Muscle of arm (tissue), 12 donors: ENCODE results near the gene PPDPF. TPM values are rescaled to one million over a fixed set of nuclear protein-coding genes. Genes with fewer than 3 reads are reported as not detected.
"Not testable (repeated sequence)": the region's sequence is repeated elsewhere in the genome, so short reads cannot be mapped to it uniquely, and the experiment has no call there.

Experiments used
- DNase-seq: peaks from one replicate; pipeline ENCODE4 v3.0.0-alpha.2; 2013
- polyA plus RNA-seq, 12 donors: library from polyadenylated mRNA; unstranded; fragments of 120-200 nt; gene quantifications; one replicate each; pipeline ENCODE4 v1.2.1, GENCODE V29; 2013; ENCODE audit not compliant: insufficient read length in 12 of 12

Gene PPDPF
- polyA plus RNA-seq, 12 donors, result 125 to 1,559 (median 193) TPM

DNA sequence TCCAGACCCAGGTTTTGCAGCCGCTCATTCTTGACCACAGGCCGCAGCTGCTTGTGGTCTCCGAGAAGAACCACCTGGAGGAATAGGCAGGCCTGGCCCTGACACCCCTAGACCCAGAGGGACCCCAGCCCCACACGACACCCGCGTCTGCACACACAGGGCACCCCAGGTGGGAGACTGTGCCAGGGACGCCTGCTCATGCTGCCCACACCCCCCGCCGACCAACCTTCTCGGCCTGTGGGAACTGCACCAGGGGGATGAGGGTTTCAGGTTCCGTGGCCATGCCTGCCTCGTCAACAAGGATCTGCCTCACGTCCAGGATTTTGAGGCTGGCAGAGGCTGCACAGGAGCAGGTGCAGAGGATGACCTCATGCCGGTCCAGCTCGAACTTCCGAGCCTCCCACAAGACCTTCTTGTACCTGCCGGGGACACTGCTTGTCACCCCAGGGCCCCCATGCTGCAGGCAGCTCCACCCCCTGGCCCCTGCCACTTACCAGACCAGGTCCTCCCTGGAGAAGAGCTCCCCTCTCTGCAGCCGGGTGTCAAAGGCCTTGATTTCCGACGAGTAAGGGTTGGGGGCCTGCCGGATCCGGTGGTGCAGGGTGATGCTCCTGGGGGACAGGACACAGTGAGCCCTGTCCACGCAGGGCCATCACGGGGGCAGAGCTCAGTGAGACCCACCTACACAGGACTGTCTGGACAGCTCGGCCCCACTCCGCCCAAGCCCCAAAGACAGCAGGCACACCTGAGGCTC is 40.5 kb downstream of the PPDPF start:
- no peak for DNase-seq

DNA sequence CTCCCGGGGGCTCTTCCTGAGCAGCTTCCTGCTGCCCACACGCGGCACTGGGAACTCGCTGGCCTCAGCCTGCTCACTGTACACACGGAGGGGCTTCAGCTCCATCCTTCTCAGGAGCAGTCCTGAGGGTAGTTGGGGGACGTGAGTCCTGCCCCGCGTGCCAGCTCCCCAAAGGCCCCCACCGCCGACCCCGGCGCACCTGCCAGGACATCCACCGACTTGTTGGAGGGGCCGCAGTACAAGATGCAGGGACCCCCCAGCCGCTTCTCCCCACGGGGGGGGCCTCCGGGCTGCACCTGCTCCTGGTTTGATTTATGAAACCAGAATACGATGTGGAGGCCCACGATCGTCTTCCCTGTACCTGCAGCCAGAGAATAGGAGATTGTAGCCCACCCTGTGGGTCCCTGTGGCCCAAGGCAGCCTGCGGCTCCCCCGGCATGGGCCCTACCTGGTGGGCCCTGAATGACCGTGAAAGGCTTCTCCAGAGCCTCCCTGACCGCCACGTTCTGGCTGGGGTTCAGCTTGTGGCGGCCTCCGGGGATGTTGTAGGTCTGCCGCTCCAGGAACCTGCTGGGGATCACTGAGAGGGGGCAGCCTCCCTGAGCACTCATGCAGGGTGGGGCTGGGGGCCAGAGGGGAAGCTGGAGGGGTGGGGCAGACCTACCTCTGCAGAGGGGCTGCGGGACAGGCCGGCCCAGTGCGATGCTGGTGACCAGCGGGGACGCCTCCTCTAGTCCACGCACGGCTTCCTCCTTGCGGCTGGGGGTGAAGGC is 41.2 kb downstream of the PPDPF start:
- no peak for DNase-seq

DNA sequence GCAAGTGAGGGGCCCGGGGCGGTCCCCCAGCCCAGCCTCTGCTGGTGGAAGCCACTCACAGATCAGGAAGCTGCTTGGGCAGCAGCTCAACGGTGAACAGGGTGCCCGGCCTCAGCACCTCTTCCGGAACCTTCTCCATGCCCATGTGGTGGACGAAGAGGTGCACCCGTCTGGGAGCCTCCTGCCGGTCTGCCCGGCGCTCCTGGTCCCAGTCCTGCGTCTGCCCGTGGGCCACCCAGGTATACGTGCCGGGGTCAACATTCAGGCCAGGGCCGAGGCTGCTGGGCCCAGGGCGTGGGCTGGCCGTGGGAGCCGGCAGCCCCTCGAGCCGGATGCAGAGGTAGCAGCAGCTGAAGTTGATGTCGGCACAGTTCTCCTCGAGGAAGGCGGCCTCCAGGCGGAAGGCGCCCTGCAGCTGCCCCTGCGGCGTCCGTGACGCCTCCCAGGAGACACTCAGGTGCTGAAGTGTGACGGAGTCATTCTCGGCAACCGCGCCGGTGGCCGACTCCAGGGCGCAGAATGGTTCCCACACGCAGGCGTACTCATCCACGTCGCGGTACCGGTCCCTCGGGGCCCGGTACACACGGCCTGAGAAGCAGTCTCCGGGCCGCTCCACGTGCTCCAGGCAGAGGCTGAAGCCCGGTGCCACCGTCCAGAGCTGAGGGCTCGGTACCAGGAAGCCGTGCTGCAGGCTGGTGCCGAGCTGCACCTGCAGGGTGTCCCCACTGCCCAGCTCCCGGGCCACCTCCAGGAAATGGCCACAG is 42.1 kb downstream of the PPDPF start:
- no peak for DNase-seq

DNA sequence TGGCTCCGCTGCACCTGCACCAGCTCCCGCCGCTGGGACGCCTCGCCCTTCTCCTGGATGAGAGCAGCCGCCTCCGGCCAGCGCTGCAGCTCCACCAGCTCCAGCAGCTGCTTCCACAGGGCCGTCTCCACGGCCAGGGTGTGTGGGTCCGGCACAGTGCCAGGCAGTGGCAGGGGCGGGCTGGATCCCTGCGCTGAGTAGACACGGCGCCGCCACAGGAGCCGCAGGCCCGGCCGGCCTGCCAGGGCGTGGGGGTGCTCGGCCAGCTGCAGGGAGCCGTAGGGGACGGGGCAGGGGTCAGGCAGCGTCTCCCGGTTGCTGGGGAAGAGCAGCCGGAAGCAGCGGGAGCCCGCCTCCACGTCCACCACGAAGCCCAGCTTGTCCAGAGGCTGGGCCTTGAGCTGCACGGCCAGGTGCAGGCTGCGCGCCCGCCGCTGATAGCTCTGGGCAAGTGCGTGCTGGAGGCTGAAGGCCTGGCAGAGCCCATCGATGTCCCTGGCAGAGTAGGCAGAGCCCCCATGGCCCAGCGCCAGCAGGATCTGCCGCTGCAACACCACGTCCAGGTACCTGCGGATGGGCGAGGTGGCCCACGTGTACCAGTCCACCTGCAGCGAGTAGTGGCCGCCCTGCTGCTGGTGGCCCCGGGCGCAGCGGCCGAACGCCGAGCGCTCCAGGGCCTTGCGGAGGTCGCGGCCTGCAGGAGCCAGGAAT is 42.8 kb downstream of the PPDPF start:
- no peak for DNase-seq

DNA sequence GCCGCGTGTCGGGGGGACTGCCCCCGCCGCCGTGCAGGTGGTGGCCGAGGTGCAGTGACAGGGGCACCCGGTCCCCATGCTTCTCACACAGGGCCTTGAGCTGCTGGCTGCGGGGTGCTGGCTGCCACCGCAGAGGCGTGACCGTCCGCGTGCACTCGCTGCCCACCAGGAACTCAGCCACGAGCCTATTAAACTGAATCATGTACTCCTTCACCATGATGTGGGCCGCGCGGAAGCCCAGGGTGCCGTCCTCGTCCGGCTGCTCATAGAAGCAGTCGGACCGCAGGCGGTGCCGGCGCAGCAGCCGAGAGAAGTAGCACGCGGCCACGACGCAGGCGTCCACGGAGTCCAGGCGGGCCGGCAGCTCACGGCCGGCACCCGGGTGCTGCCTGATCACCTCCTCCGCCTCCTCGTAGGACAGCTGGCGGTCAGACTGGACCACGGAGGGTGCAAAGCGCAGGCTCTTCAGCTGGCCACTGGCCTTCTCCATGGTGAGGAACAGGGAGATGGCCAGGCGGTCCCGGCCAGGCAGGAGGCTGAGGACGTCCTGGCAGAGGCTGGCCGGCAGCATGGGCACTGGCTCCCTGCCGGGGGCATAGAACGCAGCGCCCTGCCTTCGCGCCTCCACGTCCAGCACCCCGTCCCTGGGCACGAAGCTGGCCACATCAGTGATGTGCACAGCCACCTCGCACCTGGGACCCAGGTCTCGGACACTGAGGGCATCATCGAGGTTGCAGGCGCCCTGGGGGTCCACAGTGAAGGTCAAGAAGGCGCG is 43.7 kb downstream of the PPDPF start:
- DNase-seq, result no peak

DNA sequence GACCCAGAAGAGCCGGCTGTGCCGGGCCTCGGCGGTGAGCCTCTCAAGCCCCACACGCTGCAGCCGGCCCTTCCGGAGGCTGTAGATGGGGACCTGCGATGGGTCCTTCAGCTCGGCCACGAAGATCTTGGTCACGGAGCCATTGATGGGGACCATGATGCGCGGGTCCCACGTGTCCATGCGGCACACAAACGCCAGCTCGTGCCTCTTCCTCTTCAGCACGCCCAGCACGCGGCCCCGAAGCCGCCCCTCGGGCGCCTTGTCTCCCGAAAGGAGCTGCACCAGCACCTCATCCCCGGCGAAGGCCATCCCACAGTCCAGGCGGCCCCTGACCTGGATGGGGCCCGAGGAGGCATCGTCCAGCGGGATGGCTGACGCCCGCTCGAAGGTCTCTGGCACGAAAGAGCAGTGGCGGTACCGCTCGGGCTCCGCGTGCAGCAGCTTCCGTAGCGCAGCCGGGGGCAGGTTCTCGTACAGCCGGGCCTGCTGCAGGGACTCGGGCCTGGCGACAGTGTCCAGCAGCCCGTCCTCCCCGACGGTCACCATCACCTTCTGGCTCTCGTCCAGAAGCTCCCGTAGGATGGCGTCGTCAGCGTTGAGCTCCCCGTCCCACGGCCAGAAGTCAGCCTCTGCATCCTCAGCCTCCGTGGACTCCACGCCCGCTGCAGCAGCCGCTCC is 44.6 kb downstream of the PPDPF start:
- DNase-seq, result no peak

DNA sequence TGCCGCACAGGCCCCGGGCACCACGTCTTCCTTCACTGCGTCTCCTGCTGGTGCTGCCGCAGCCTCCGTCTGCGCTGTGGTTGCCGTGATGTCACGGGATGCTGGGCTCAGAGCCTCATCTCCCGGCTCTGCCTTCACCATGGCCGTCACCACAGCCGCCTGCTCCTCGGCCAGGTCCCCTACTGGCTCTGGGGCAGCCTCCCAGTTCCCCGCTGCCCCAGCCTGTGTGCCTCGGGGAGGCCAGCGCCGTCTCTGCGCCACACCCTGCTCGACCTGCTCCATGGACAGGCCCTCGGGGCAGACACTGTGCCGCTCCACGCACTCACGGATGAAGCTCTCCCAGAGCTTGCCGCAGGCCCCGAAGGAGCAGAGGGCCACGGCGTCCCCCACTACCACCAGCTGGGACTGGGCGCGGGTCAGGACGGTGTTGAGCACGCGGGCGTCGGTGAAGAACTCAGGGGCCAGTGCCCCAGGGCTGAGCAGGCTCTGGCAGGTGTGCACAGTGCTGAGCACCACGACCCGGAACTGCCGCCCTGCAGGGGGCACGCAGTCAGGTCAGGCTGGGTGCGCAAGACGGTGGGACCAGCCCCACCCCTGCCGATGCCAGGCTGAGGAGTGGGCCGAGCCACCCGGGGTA is 45.3 kb downstream of the PPDPF start:
- DNase-seq, result no peak

DNA sequence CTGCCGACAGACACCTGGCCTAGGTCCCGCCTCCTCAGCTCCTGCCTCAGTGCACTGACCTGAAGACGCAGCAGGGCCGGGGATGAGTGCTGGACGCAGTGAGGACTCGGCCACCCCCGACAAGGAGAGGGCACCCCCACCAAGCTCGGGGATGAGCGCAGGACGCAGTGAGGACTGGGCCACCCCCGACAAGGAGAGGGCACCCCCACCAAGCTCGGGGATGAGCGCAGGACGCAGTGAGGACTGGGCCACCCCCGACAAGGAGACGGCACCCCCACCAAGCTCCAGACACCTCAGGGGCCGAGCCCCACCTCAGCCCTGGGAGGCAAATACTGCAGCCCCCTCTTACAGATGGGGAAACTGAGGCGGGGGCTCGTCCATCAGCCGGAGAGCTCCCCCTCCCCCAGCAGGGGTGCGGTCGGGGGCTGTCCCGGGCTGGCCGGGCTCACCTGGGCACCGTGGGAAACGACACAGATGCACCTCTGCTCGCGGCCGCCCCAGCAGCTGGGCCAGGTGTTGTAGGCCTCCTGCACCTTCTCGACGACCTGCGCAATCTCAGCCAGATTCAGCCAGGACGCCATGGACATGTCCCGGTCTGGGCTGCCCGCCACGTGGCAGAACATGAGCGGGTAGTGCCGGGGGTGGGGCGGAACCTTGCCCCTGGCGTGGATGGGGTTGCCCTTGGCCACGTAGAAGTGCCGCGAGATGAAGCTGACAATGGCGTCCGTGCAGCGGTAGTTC is 46.0 kb downstream of the PPDPF start:
- DNase-seq, result no peak

DNA sequence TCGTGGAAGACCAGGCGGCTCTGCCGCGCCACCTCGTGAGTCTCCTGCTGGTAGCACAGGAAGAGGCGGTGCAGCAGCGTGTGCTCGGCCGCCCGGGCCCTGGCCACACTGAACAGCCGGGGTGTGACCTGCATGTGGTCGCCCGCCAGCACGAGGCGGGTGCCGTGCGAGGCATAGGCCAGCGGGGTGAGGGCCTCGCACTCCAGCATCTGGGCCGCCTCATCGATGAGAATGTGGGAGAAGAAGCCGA is 46.5 kb downstream of the PPDPF start:
- DNase-seq, result no peak

DNA sequence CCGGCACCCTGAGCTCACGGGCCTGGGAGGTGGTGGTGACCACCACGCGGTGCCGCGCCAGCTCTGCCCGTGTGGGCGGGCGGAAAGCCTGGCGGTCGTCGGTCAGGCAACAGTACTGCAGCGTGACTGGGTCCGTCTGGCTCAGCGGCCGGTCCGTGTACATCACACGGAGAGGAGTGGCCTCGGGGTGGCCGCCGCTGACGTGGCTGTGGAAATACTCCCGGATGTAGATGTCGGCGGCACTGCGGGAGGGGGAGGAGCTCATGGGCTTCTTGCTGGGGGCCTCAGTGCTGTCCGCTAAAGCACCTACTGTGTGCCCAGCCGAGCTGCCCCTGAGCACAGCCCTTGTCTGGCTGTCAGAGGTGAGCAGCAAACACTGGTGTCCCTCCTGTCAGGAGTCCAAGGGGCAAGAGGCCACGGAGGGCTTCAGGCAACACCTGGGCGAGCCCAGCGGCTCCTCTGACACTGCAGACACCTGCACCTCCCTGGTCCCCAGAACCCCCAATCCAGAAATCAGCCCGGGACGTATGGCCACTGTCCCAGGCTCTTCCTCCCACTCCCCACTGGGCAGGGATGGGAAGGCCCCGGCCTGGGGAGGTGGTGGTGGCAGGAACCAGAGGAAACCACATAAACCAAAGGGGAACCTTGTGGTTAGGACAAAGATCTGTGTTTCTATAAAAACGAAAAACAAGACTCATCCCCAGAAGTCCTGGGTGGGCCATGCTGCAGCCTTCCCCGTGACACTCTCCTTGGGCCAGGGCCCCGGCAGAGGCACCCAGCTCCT is 47.0 kb downstream of the PPDPF start:
- DNase-seq, result no peak

DNA sequence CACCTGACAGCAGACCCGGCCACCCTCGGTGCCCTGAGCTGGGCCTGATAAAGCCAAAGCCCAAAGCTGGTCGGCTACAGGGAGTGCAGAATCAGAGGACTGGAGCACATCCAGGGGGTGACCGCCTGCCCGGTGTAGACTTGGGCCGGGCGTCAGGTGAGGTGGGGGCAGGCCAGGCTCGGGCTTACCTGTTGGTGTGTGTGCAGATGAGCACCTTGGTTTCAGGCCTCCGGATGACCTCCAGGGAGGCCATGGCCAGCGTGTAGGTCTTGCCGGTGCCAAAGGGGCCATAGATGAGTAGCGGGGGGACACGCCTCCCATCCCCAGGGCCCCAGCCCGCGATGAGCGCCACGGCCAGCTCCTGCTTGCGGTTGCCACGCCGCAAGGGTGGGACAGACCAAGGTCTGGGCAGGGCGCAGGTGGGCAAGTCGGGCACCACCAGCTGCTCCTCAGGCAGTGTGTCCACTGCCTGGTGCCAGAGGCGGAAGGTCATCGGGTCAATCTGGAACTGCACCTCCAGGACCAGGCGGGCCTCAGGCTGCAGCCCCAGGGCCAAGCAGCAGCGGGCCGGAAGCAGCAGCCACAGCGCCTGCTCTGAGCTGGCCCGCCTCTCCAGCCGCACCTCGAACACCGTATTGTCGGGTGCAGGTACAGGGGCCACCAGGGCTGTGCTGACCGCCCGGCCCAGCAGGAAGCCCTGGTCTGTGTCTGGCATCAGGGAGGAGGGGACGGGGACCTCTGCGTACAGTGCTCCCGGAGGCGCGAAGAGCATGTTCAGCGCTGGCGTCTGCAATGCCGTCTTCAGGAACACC is 47.8 kb downstream of the PPDPF start:
- DNase-seq, result no peak

DNA sequence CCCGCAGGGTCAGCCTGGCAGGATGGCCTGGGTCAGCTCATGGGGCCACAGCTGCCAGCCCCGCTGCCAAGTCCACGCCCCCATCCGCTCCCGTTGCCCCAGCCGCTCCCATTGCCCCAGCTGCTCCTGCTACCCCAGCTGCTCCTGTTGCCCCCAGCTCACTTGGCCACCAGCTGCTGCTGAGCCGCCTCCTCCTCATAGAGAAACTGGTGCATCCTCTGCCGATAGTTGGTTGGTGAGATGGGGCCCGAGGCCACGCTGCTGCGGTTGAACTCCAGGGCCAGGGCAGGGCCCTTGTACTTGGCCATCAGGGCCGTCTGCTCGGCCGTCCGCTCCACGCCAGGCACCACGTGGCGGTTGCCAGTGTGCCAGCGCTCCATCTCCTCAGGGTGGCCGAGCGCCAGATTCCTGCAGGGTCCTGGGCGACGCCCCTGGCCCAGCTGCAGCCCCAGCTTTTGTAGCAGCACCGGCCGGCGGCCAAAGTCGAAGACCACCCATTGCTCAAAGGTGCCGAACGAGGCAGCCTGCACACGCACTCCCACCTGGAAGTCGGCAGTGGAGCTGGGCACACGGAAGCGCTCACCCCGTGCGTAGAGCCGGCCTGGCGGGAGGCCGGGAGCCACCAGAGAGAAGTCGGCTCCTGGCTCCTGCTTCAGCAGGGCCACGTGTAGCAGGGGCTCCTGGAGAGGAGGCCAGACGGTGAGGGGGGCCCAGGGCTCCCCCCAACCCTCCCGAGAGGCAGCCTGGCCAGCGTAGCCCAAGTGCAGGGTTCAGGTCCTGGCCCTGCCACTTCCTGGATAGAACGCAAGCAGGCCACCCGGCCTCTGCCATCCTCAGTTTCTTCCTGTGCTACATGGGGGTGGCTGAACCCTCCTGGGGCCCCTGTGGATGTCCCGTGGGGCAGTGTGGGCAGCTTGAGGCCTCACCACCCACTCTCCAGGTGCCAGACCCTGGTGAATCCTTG is 48.7 kb downstream of the PPDPF start:
- no peak for DNase-seq

DNA sequence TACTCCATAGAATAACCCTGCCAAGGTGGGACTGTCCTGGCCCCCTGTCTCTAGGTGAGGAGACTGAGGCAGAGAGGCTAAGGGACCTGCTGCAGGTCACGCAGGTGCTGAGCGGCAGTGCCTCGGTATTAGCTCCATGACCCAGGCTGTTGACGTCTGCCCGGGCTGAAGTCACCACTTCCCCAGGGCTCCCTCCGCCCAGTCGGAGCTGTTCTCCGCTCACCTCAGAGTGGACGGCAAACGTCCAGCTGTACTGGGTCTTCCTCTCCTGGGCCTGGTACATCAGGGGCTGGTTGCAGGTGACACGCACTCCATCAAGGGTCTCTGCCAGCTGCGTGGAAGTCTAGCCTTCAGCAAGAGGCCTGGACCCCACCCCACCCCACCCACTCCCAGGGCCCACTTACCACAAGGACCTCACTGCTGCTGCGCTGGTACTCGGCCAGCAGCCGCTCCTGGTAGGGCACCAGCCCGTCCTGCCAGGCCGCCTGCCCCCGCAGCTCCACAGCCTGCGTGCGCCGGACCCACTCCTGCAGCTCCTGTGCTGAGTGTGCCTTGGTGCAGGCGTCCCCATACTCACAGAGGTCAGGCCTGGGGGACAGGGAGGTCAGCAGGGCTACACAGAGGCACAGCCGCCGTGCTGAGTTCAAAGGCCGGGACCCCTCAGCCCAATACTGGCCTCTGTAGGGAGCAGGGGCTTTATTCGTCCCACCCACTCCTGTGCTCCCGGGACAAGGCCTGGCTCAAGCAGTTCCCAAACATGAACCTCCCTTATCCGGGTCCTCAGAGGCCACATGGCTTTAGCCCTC is 49.9 kb downstream of the PPDPF start:
- DNase-seq, result no peak

DNA sequence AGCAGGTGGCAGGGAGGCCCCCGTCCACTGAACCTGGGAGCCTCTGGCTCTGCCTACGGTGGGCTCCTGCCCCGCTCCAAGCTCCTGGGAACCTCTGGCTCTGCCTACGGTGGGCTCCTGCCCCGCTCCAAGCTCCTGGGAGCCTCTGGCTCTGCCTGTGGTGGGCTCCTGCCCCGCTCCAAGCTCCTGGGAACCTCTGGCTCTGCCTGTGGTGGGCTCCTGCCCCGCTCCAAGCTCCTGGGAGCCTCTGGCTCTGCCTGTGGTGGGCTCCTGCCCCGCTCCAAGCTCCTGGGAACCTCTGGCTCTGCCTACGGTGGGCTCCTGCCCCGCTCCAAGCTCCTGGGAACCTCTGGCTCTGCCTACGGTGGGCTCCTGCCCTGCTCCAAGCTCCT is 50.5 kb downstream of the PPDPF start:
- DNase-seq, result not testable (repeated sequence)
